Raji (cell line): ENCODE data around the gene OPTN.

Experiments used
- POLR2A ChIP-seq: IDR thresholded peaks from 2 replicates; pipeline ENCODE4 v1.6.1; 2011; ENCODE audit warnings: low read depth, low read length, control low read depth; ENCODE audit not compliant: insufficient read depth

The OPTN gene

GRCh38 chr10:13146379-13146778 lies 46.4 kb downstream of the OPTN start:
- no peak for TF ChIP-seq POLR2A

- TF ChIP-seq POLR2A, result no peak
These were observed 47.2 kb downstream of the OPTN start for GRCh38 chr10:13147161-13147560.

GRCh38 chr10:13152296-13152695 lies 52.3 kb downstream of the OPTN start:
- TF ChIP-seq POLR2A, result no peak

GRCh38 chr10:13158401-13158800 lies 58.4 kb downstream of the OPTN start:
- no peak for TF ChIP-seq POLR2A

GRCh38 chr10:13160934-13161856 lies 61.2 kb downstream of the OPTN start, which contains the start of gene MCM10:
TSS of gene MCM10 (plus strand) at chr10:13161558. CDS start at chr10:13164203, 2,645 bp downstream.
- TF ChIP-seq POLR2A, result peak; percentile 63

GRCh38 chr10:13161857-13162271 lies 61.9 kb downstream of the OPTN start:
- TF ChIP-seq POLR2A, result no peak

GRCh38 chr10:13163859-13164258 lies 63.9 kb downstream of the OPTN start:
- no peak for TF ChIP-seq POLR2A

- TF ChIP-seq POLR2A, result no peak
These were observed 65.2 kb downstream of the OPTN start for GRCh38 chr10:13165177-13165576.

GRCh38 chr10:13167568-13167967 lies 67.6 kb downstream of the OPTN start:
- TF ChIP-seq POLR2A, result no peak

- TF ChIP-seq POLR2A, result no peak
These were observed 68.8 kb downstream of the OPTN start for GRCh38 chr10:13168781-13169180.

- no peak for TF ChIP-seq POLR2A
These were observed 73.7 kb downstream of the OPTN start for GRCh38 chr10:13173616-13174015.

GRCh38 chr10:13180788-13181187 lies 80.8 kb downstream of the OPTN start:
- no peak for TF ChIP-seq POLR2A

GRCh38 chr10:13182424-13182823 lies 82.5 kb downstream of the OPTN start:
- TF ChIP-seq POLR2A, result no peak

- TF ChIP-seq POLR2A, result no peak
These were observed 83.7 kb downstream of the OPTN start for GRCh38 chr10:13183625-13184024.

GRCh38 chr10:13184276-13184675 lies 84.3 kb downstream of the OPTN start:
- TF ChIP-seq POLR2A, result no peak

- no peak for TF ChIP-seq POLR2A
These were observed 85.0 kb downstream of the OPTN start for GRCh38 chr10:13184730-13185514.

- TF ChIP-seq POLR2A, result no peak
These were observed 87.2 kb downstream of the OPTN start for GRCh38 chr10:13187135-13187534.
